Activated CD8-positive, alpha-beta memory T cell treated with anti-CD3 and anti-CD28 coated beads, Interleukin-2, amount 50 U/mL, for 24 hours (primary cell): ENCODE data around the gene THAP10.
"Not testable (repeated sequence)": the region's sequence is repeated elsewhere in the genome, so short reads cannot be mapped to it uniquely, and the experiment has no call there.

ENCODE experiments used
- DNase-seq: peaks from one replicate; pipeline ENCODE4 v3.0.0-alpha.2; 2020; ENCODE audit errors: extremely low read depth

THAP10 gene

GRCh38 chr15:70892002-70892911 lies at the start of gene THAP10, which contains the start of gene LRRC49:
TSS of gene THAP10 (minus strand) at chr15:70892433. CDS start at chr15:70892272, 161 bp downstream.
TSS of gene LRRC49 (plus strand) at chr15:70892826. CDS start at chr15:70892895, 69 bp downstream.
- no peak for DNase-seq

GRCh38 chr15:70936326-70936725 lies 44.1 kb upstream of the THAP10 start:
- DNase-seq: no peak

DNA sequence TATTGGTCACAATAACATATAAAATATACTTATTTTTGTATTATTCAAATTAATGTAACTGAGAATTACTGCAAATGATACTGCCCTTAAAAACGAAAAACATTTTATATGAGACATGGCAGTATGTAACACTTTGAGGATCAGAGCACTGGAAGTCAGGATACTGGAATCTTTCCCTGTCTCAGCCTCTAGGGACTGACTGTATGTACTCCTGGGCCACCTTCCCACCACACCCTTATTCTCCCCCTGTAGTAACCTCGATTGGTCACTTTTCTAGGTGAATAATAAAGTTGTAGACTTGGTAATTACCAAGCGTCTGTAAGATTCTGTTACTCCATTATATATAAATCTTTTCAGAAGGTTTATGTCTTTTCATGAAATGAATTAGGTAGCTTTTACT lies 43.4 kb upstream of the THAP10 start:
- DNase-seq: no peak

DNA sequence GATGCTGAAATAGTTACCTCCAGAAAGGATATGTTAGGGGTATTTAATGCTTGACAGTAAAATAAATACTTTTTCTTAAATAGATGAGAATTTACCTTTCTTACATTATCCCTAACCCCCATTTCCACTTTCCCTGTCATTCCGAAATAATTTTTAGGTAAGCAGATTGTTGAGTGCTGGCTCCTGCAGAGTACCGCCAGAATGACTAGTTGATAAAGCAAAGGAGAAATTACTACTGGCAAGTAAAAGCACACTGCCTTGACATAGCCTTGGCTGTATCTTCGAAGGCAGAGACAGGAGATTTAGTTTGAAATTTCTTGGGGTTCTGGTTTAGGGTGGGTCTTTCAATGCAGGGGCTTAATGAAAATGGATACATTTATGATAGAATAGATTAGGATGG lies 41.2 kb upstream of the THAP10 start:
- DNase-seq: no peak

DNA sequence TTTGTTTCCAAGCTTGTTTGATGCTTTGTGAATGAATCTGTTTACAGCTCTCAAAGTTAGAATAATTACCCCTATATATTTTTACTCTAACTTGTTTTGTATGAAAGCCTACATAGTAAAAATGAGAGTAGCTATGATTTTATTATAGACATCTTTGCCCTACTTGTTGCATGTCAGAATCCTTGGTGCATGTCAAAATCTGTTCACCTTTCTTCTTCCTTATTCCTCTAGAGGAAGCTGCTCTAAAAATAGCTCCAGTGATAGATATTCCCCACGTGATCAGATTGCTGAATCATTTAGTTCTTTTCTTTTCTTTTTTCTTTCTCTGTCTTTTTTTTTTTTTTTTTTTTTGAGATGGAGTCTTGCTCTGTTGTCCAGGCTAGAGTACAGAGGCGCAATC lies 40.2 kb upstream of the THAP10 start:
- DNase-seq: no peak

GRCh38 chr15:70931821-70932220 lies 39.6 kb upstream of the THAP10 start:
- no peak for DNase-seq

- DNase-seq: not testable (repeated sequence)
Measured at GRCh38 chr15:70926914-70927313, 34.7 kb upstream of the THAP10 start.

DNA sequence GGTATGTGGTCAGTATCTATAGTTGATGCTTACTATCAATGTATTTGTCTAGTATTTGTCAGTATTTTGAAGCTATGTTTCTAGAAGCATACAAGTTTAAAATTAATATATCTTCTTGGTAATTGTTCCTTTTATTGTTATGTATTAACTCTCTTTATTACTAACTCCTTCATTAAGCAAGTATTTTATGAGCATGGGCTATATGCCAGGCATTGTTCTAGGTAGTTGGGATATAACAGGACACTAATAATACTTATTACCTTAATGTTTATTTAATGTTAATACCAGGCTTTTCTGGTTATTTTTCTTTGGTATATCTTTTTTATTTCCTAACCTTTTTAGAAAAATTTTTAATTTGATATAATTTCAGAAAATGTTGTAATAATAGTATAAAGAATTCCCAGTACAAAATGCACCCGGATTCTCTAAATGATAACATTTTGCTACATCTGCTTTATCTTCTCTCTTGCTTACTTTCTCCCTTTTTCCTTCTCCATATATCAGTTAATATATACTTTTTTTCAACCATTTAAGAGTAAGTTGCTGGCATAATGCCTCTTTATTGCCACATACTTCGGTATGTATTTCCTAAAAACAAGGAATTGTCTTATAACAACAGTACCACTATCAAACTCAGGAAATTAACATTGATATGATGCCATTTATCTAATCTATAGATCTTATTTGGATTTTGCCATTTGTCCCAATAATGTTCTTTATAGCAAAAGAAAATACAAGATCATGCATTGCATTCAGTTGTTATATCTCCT lies 31.3 kb upstream of the THAP10 start:
- DNase-seq: no peak

DNA sequence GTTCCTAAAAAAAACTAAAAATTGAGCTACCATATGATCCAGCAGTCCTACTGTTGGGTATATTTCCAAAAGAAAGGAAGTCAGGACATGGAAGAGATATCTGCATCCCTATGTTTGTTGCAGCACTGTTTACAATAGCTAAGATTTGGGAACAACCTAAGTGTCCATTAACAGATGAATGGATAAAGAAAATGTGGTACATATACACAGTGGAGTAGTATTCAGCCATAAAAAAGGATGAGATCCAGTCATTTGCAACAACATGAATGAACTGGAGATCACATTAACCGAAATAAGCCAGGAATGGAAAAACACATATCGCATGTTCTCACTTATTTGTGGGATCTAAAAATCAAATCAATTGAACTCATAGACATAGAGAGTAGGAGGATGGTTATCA lies 29.9 kb upstream of the THAP10 start:
- DNase-seq: no peak

- no peak for DNase-seq
Measured at GRCh38 chr15:70920981-70921696, 28.9 kb upstream of the THAP10 start.

DNA sequence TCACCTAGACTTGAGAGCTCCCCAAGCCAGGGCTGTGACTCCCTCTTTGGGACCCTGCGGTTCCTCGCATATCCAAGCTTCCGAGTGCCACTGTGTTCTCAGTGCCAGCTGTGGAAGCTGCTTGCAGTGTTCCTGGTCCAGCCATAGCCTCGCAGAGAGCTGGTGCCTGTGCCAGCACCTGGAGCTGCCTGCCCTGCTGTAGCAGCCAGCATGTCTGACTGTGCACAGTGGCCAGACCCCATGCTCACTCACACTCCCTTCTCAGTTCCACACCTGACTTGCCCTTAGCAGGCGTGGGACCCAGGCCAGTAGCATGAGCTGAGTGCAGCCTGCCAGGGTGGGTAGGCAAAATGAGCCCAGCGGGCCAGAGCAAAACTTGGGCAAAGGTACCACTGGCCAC lies 25.7 kb upstream of the THAP10 start:
- DNase-seq: no peak

DNA sequence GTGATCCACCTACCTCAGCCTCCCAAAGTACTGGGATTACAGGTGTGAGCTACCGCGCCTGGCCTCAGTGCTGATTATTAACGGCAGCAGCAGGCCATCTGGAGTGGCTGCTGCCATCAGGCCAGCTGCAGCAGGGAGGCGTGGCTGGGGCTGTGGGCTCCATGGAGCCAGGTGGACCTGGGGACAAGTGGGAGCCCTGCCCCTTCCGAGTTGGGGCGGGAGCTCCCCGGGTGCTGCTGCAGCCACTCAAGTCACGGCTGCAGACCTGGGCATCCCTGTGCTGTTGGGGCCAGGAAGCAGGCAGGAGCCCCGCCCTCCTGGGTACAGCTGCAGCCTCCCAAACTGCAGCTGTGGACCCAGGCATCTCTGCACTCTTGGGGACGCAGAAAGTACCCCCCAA lies 24.3 kb upstream of the THAP10 start:
- DNase-seq: no peak

- no peak for DNase-seq
Measured at GRCh38 chr15:70912187-70912586, 20.0 kb upstream of the THAP10 start.

- no peak for DNase-seq
Measured at GRCh38 chr15:70910958-70911357, 18.7 kb upstream of the THAP10 start.

GRCh38 chr15:70907784-70908471 lies 15.7 kb upstream of the THAP10 start:
- DNase-seq: no peak

DNA sequence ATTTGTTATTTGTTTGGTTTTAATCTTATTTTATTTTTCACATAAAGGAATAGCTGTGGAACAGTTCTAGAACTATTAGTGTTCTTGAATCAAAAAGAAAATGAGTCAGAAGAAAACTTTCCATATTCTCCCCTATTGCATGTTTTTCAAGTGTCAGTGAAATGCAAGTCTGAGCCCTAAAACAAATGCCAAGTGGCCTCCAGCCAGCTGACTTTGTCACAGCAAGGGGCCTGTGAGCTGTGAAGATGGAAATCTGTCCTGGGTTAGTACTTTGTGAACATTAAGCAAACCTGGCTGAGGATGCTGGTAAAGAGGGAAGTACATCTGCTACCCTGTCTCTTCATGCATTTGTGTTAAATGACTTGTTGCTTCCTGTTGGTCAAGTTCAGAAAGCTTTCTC lies 14.6 kb upstream of the THAP10 start:
- no peak for DNase-seq

- no peak for DNase-seq
Measured at GRCh38 chr15:70902107-70902506, 9.9 kb upstream of the THAP10 start.

- no peak for DNase-seq
Measured at GRCh38 chr15:70892912-70893560, 803 bp upstream of the THAP10 start.

DNA sequence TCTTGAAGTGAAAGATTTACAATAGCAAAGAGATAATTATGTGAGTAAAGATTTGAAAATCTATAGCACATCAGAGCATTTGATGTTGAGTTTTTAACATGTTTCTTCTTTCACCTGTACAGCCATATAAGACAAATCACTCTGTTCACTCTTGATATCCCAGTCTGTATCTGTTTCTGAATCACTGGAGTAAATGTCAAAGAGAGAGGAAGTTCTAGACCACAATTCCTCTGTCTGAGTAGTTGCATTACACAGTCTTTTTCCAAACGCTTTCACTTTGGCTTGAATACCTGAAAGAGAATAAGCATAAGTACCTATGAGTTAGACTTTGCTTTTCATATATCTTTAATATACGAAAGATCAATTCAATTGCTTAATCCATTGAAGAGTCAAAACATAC lies 9.9 kb downstream of the THAP10 start:
- DNase-seq: no peak

DNA sequence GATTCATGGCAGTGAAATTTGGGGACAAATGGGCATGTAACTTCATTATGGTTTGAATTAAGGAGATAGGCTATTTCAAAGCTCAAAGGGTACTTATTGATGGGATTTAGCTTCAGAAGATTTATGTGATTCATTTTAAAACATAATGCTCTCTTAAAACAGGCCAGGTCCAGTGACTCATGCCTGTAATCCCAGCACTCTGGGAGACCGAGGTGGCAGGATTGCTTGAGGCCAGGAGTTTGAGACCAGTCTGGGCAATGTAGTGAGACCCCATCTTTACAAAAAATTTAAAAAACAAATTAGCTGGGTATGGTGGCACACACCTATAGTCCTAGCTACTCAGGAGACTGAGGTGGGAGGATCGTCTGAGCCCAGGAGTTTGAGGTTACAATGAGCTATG lies 11.5 kb downstream of the THAP10 start:
- no peak for DNase-seq

- DNase-seq: no peak
Measured at GRCh38 chr15:70879401-70879800, 12.8 kb downstream of the THAP10 start.
